Heart left ventricle (tissue), 16 donors: ENCODE measurements around the gene TENM3. TPM values are rescaled to one million over a fixed set of nuclear protein-coding genes. Genes with fewer than 3 reads are reported as not detected.

ENCODE experiments used
- ATAC-seq, 4 donors: fragments of 200-7000 bp; cut with Tn5 transposase; one replicate each; pipeline ENCODE4 v1.9.1; 2020 to 2022; ENCODE audit warnings: moderate library complexity in 4 of 4, mild to moderate bottlenecking in 3 of 4, moderate number of reproducible peaks in 1 of 4
- DNase-seq, 5 donors: peaks; one replicate each; pipeline ENCODE4 v3.0.0-alpha.2; 2020
- H3K27ac ChIP-seq, 12 donors: fragments of 200-600 bp; sonication (generic) in 4 of 12; one replicate each; pipeline versions ENCODE4 v1.5.0 to v1.8.0; 2016 to 2022; ENCODE audit warnings: mild to moderate bottlenecking in 2 of 12
- H3K27me3 ChIP-seq, 9 donors: fragments of 200-600 bp; sonication (generic) in 2 of 9; one replicate each; pipeline versions ENCODE4 v1.5.1 to v1.8.0; 2016 to 2022; ENCODE audit warnings: mild to moderate bottlenecking in 3 of 9
- H3K36me3 ChIP-seq, 9 donors: fragments of 200-600 bp; sonication (generic) in 2 of 9; one replicate each; pipeline versions ENCODE4 v1.5.0 to v1.8.0; 2018 to 2022; ENCODE audit warnings: mild to moderate bottlenecking in 2 of 9
- H3K4me1 ChIP-seq, 12 donors: fragments of 200-600 bp; sonication (generic) in 4 of 12; one replicate each; pipeline versions ENCODE4 v1.5.0 to v1.8.0; 2016 to 2022; ENCODE audit warnings: mild to moderate bottlenecking in 3 of 12
- H3K4me3 ChIP-seq, 12 donors: fragments of 200-600 bp; sonication (generic) in 4 of 12; one replicate each; pipeline versions ENCODE4 v1.5.0 to v1.8.0; 2017 to 2022; ENCODE audit warnings: mild to moderate bottlenecking in 9 of 12, moderate library complexity in 4 of 12
- H3K9me3 ChIP-seq, 12 donors: fragments of 200-600 bp; sonication (generic) in 4 of 12; one replicate each; pipeline versions ENCODE4 v1.5.0 to v1.8.0; 2016 to 2022; ENCODE audit warnings: mild to moderate bottlenecking in 1 of 12
- POLR2A ChIP-seq, 2 donors: fragments of 450-650 bp; IDR thresholded peaks; one replicate each; pipeline ENCODE4 v1.6.1; 2017; ENCODE audit warnings: antibody characterized with exemption in 2 of 2, mild to moderate bottlenecking in 2 of 2, moderate library complexity in 2 of 2
- WGBS, 4 donors: extraction: QIAGEN DNeasy Blood & Tissue Kit in 2 of 4; methylation state at CpG; one replicate each; pipeline versions ENCODE4 v1.1.5 to v1.1.7; 2013 to 2018; 5-methylcytosine and 5-hydroxymethylcytosine counted together
- intact Hi-C, 10 donors: fragments of 100-400 bp; cut with DNase I; formaldehyde crosslinking; loops; one replicate each; pipeline versions ENCODE4 v1.11.1 to v1.14.2; 2022
- polyA plus RNA-seq, 2 donors: library from polyadenylated mRNA; stranded (reverse); fragments of 200-250 nt; gene quantifications; one replicate each; pipeline ENCODE4 v1.2.3, GENCODE V29; 2013
- total RNA-seq, 9 donors: library from RNA; depleted of rRNA in 2 of 9; stranded (reverse); fragments of >200 nt in 2 of 9; fragmentation: NEBNext Ultra II Directional in 3 of 9; extraction: Animal tissue kit (Norgen Biotek cat#: 25700) in 3 of 9; gene quantifications; one replicate each; pipeline versions ENCODE4 v1.1.0 to v1.2.4, GENCODE V29; 2016 to 2023
- TF ChIP-seq, protein P1 (sequence below), 12 donors: fragments of 200-600 bp; sonication (generic) in 4 of 12; IDR thresholded peaks; one replicate each; pipeline versions ENCODE4 v1.5.0 to v1.8.0; 2018 to 2022; ENCODE audit warnings: antibody characterized with exemption in 12 of 12, mild to moderate bottlenecking in 5 of 12
- donor health status: ischemic (EF 13 %, LVEDD 7.1; RV severe dilation, severe dysfunction).
- donor health status: healthy with polysubstance abuse.
- donor health status: DM: no; HTN: yes; CAD: no.
- donor health status: DM: no; HTN: no; CAD: no.
- donor health status: ischemic (EF 25% LVEDD 6.9; RV normal size, moderate dysfunction).
- donor health status: ischemic (EF 25% LVEDD 5.7; RV mildly dilated, moderate dysfunction).
- donor health status: healthy.
- donor health status: DM: yes; HTN: yes; CAD: no.
- donor health status: ischemic (EF 35%, LVEDD 5.7; RV mildly dilated, moderate dysfunction).
- donor health status: nonischemic (EF 11% LVEDD 7.7; RV severe dilation, severe dysfunction).
- donor health status: DM: yes; HTN: yes; CAD: no.
- donor health status: PGD.
- donor health status: ischemic (EF 29% LVEDD 5.4; RV normal size, mild dysfunction).
- donor health status: nonischemic (EF 23%, LVEDD 6.1; RV moderate dilation, normal function).

Gene TENM3
- total and polyA plus RNA-seq, 11 donors, result 0.19 to 10.3 (median 2.5) TPM

DNA sequence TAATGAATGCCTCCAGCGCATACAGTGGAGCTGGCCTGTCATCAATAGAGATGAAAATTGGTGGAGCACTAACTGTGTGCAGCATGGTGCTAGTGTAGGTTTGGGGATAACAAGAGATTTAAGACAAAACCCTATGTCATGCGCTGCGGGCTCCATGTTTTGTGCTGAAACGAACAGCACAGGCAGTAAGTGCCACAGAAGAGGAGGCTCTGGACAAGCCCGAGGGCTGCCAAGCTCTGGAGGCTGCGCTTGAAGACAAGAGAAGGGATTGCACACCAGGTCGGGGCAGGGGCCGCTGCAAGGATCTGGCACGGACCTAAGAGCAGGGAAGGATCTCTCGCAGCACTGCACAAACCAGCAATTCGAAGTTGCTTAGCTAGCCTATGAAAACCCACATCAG is 35.5 kb downstream of the TENM3 start:
- intact Hi-C loops, result no loop called here
- Histone ChIP-seq H3K4me3 (no peak overlapping the region), H3K4me1 (peaks cover 0 to 4% (median 0%) of the 10 kb centered on the region in 12 donors), H3K9me3 (no peaks in the 10 kb centered on the region), H3K27me3 (peaks cover 0 to 6% (median 0%) of the 10 kb centered on the region in 9 donors), H3K36me3 (no peaks in the 10 kb centered on the region), H3K27ac (no peak overlapping the region)
- no peak for ATAC-seq
- TF ChIP-seq, protein P1, sequence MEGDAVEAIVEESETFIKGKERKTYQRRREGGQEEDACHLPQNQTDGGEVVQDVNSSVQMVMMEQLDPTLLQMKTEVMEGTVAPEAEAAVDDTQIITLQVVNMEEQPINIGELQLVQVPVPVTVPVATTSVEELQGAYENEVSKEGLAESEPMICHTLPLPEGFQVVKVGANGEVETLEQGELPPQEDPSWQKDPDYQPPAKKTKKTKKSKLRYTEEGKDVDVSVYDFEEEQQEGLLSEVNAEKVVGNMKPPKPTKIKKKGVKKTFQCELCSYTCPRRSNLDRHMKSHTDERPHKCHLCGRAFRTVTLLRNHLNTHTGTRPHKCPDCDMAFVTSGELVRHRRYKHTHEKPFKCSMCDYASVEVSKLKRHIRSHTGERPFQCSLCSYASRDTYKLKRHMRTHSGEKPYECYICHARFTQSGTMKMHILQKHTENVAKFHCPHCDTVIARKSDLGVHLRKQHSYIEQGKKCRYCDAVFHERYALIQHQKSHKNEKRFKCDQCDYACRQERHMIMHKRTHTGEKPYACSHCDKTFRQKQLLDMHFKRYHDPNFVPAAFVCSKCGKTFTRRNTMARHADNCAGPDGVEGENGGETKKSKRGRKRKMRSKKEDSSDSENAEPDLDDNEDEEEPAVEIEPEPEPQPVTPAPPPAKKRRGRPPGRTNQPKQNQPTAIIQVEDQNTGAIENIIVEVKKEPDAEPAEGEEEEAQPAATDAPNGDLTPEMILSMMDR (IDR thresholded peaks at IDR 0.05), result no peak
- no peak for TF ChIP-seq POLR2A (IDR thresholded peaks at IDR 0.05)
- WGBS, 4 donors, result 87 to 94% (median 92%) methylated on average over 11 of the region's 11 CpGs
- DNase-seq, result no peak

DNA sequence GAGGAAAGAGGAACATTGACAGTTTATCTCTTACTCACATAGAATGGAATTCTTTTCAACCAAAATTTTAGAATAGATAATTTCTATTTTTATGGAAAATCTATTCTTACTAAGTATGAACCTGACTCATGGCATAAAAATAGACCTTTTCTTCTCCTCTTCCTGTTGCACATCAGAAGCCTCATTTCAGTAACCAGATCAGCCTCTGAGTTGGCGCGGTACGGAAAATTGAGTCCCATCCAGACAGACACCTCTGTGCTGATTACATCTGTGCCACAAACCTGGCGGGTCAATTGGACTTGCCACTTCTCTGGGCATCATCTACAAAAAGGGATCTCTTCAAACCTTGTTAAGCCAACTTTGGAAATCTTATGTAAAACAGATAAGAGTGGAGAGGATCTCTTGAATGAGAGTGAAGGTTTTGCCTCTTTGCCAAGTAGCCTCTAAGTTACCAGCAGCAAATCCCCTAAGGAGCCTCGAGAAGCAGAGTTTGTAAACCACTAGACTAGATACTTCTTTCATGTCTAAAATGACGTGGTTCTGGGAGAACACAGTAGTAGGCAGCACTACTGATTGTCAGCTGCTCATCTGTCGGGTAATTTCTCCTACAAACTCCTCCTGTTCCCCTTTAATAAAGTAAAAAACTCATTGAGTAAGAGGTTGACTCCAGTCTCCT is 37.4 kb downstream of the TENM3 start:
- TF ChIP-seq, protein P1 (IDR thresholded peaks at IDR 0.05), result no peak
- TF ChIP-seq POLR2A (IDR thresholded peaks at IDR 0.05), result no peak
- Histone ChIP-seq H3K4me3 (no peak overlapping the region), H3K36me3 (no peaks in the 10 kb centered on the region), H3K9me3 (no peaks in the 10 kb centered on the region), H3K27ac (no peak overlapping the region), H3K4me1 (peaks cover 0 to 4% (median 0%) of the 10 kb centered on the region in 12 donors), H3K27me3 (no peaks in the 10 kb centered on the region)
- DNase-seq (no peak), ATAC-seq (peak in 1 of 4 donors; percentile 24)
- 52 to 56% (median 53%) methylated on average over 7 of the region's 7 CpGs for WGBS, 4 donors
- intact Hi-C loops, result no loop called here

DNA sequence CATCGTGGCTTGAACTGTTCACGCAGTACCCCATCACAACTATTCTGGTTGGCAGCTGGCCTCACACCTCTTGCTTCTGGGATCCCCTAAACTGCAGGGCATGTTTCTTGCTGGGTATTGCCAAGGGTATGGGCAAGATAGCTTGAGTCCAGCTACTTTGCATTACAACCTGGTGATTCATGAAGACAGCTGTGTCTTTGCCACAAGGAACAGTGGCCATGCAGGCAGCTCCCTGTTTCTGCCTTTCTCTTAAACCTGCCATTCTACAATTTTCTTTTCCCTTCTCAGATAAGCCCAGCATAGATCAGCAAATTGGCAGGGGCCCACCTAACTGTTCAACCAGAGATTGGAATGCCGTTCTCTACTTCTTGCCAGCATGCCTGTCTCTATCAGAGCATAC is 42.8 kb downstream of the TENM3 start:
- no peak overlapping the region for H3K27ac ChIP-seq
- DNase-seq, result no peak
- WGBS, 4 donors, result 86 to 95% (median 88%) methylated on average over 3 of the region's 3 CpGs
- H3K4me3 ChIP-seq, result no peak overlapping the region
- H3K27me3 ChIP-seq, result peaks cover 0 to under 1% (median 0%) of the 10 kb centered on the region in 9 donors
- no peaks in the 10 kb centered on the region for H3K9me3 ChIP-seq
- intact Hi-C loops, result no loop called here
- ATAC-seq, result no peak
- TF ChIP-seq, protein P1 (IDR thresholded peaks at IDR 0.05), result no peak
- TF ChIP-seq POLR2A (IDR thresholded peaks at IDR 0.05), result no peak
- H3K36me3 ChIP-seq, result no peaks in the 10 kb centered on the region
- H3K4me1 ChIP-seq, result no peaks in the 10 kb centered on the region

DNA sequence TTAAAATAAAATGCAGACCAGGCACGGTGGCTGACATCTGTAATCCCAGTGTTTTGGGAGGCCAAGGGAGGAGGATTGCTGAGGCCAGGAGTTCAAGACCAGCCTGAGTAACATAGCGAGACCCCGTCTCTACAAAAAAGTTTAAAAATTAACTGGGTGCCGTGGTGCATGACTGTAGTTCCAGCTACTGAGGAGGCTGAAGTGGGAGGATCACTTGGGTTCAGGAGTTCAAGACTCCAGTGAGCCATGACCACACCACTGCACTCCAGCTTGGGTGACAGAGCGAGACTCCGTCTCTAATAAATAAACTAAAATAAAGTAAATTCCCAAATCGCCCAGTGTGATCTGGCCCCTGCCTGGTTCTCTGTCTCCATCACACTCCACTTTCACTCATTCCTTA is 43.7 kb downstream of the TENM3 start:
- Histone ChIP-seq H3K4me1 (no peaks in the 10 kb centered on the region), H3K9me3 (no peaks in the 10 kb centered on the region), H3K4me3 (no peak overlapping the region), H3K36me3 (no peaks in the 10 kb centered on the region), H3K27ac (no peak overlapping the region), H3K27me3 (peaks cover 0 to 4% (median 0%) of the 10 kb centered on the region in 9 donors)
- WGBS, 4 donors, result 92 to 94% (median 93%) methylated on average over 7 of the region's 7 CpGs
- intact Hi-C loops, result no loop called here
- DNase-seq (no peak), ATAC-seq (no peak)
- TF ChIP-seq, protein P1 (IDR thresholded peaks at IDR 0.05), result no peak
- no peak for TF ChIP-seq POLR2A (IDR thresholded peaks at IDR 0.05)
